A549 (cell line): ENCODE measurements around the gene ZNRF3. TPM values are rescaled to one million over a fixed set of nuclear protein-coding genes. Genes with fewer than 3 reads are reported as not detected.
A peak's percentile ranks its signal among the peaks of the same experiment; 100 is the strongest.

ENCODE experiments used
- ATAC-seq, 2 experiments: fragments of 200-7000 bp in 1 of 2; fragments of >200 bp in 1 of 2; cut with Nextera tagmentation in 1 of 2; cut with Tn5 transposase in 1 of 2; 3 replicates each; pipeline versions ENCODE4 v1.8.0 to v1.9.1; 2018 to 2020; ENCODE audit warnings: mild to moderate bottlenecking in 1 of 2, moderate library complexity in 1 of 2
- CTCF ChIA-PET: fragments of 300-600 bp; sonication (Branson Sonifier 250); formaldehyde crosslinking; extraction: SDS; loops from one replicate; lab custom pipeline; 2021; ENCODE audit warnings: antibody characterized with exemption, inconsistent platforms; lab: Yijun Ruan, JAX
- POLR2A ChIA-PET: fragments of 350-600 bp; formaldehyde crosslinking; extraction: SDS; loops from one replicate; lab custom pipeline; 2021; ENCODE audit warnings: antibody characterized with exemption, inconsistent platforms; lab: Yijun Ruan, JAX
- DNase-seq, 2 experiments: peaks; one replicate each; pipeline versions ENCODE4 v3.0.0 to v3.0.0-alpha.2; 2011 to 2016; ENCODE audit warnings: low read depth in 1 of 2, low spot score in 1 of 2
- FAIRE-seq: peaks from 2 replicates; lab custom pipeline; 2011; peaks lifted over from hg19 to GRCh38; lab: Jason Lieb, UNC
- H3K27ac ChIP-seq, 2 experiments: fragments of >200 bp; sonication (Bioruptor Twin); formaldehyde crosslinking; 3 replicates each; pipeline ENCODE4 v1.5.1; 2016 to 2017
- H3K4me1 ChIP-seq: fragments of >200 bp; sonication (Bioruptor Twin); formaldehyde crosslinking; 3 replicates; pipeline ENCODE4 v1.6.1; 2016
- H3K4me2 ChIP-seq: fragments of >200 bp; sonication (Bioruptor Twin); formaldehyde crosslinking; 3 replicates; pipeline ENCODE4 v1.6.1; 2016
- H3K4me3 ChIP-seq: fragments of >200 bp; sonication (Bioruptor Twin); formaldehyde crosslinking; 3 replicates; pipeline ENCODE4 v1.5.1; 2016
- H3K9me3 ChIP-seq: fragments of >200 bp; sonication (Bioruptor Twin); formaldehyde crosslinking; 3 replicates; pipeline ENCODE4 v1.6.1; 2016
- CBX8 ChIP-seq: fragments of 200-600 bp; sonication (generic); IDR thresholded peaks from 2 replicates; pipeline ENCODE4 v1.6.1; 2016
- CEBPB ChIP-seq, 2 experiments: fragments of >200 bp in 1 of 2; sonication (Bioruptor Twin) in 1 of 2; formaldehyde crosslinking in 1 of 2; IDR thresholded peaks; 2 replicates each; pipeline ENCODE4 v1.6.1; 2012 to 2016
- CHD2 ChIP-seq: fragments of 150-350 bp; IDR thresholded peaks from 2 replicates; pipeline ENCODE4 v1.6.1; 2014; ENCODE audit warnings: low read length; ENCODE audit not compliant: partially characterized antibody
- EHF ChIP-seq: fragments of 250-450 bp; sonication (Bioruptor Pico); IDR thresholded peaks from 2 replicates; pipeline ENCODE4 v1.5.0; 2020; ENCODE audit warnings: mild to moderate bottlenecking
- EHMT2 ChIP-seq: fragments of 200-600 bp; sonication (generic); IDR thresholded peaks from 2 replicates; pipeline ENCODE4 v1.6.1; 2016; ENCODE audit warnings: antibody characterized with exemption, low read depth, mild to moderate bottlenecking, moderate library complexity
- FOSB ChIP-seq: fragments of 250-450 bp; sonication (Bioruptor Pico); IDR thresholded peaks from 2 replicates; pipeline ENCODE4 v1.5.0; 2020; ENCODE audit warnings: mild to moderate bottlenecking, moderate library complexity
- FOSL2 ChIP-seq, 2 experiments: fragments of 450-650 bp in 1 of 2; fragments of >200 bp in 1 of 2; sonication (Bioruptor Twin) in 1 of 2; formaldehyde crosslinking; IDR thresholded peaks; 2 replicates each; pipeline versions ENCODE4 v1.5.0 to v1.6.1; 2016 to 2020; ENCODE audit warnings: mild to moderate bottlenecking in 1 of 2, moderate library complexity in 1 of 2
- HDAC2 ChIP-seq: fragments of 200-600 bp; sonication (generic); IDR thresholded peaks from 2 replicates; pipeline ENCODE4 v1.6.1; 2016
- HOXA7 ChIP-seq: fragments of 250-450 bp; sonication (Bioruptor Pico); IDR thresholded peaks from 2 replicates; pipeline ENCODE4 v1.5.0; 2020; ENCODE audit warnings: mild to moderate bottlenecking, moderate library complexity
- HOXB13 ChIP-seq: fragments of 250-450 bp; sonication (Bioruptor Pico); IDR thresholded peaks from 2 replicates; pipeline ENCODE4 v1.5.0; 2020; ENCODE audit warnings: low read depth, mild to moderate bottlenecking, moderate library complexity
- KDM5A ChIP-seq: fragments of 200-600 bp; sonication (generic); IDR thresholded peaks from 2 replicates; pipeline ENCODE4 v1.6.1; 2016; ENCODE audit warnings: antibody characterized with exemption, mild to moderate bottlenecking
- MAFK ChIP-seq: fragments of 450-650 bp; IDR thresholded peaks from 2 replicates; pipeline ENCODE4 v1.6.1; 2014; ENCODE audit not compliant: partially characterized antibody
- MYC ChIP-seq: IDR thresholded peaks from 2 replicates; pipeline ENCODE4 v1.6.1; 2012; ENCODE audit warnings: mild to moderate bottlenecking, inconsistent platforms, low read length, improper control_type of control experiment, borderline replicate concordance
- NPAS2 ChIP-seq: fragments of 250-450 bp; sonication (Bioruptor Pico); IDR thresholded peaks from 2 replicates; pipeline ENCODE4 v1.8.0; 2022; ENCODE audit warnings: mild to moderate bottlenecking, moderate library complexity, borderline replicate concordance
- NR3C1 ChIP-seq: fragments of >200 bp; sonication (Bioruptor Twin); formaldehyde crosslinking; IDR thresholded peaks from 3 replicates; pipeline ENCODE4 v1.6.1; 2017
- PHF8 ChIP-seq: fragments of 200-600 bp; sonication (generic); IDR thresholded peaks from 2 replicates; pipeline ENCODE4 v1.6.1; 2016; ENCODE audit warnings: low read depth, mild to moderate bottlenecking, antibody characterized with exemption, moderate library complexity, borderline replicate concordance
- POLR2AphosphoS2 ChIP-seq: conservative IDR thresholded peaks from 2 replicates; pipeline ENCODE4 v1.6.1; 2012; ENCODE audit warnings: low read length, improper control_type of control experiment, inconsistent platforms
- RAD21 ChIP-seq, 2 experiments: fragments of >200 bp in 1 of 2; sonication (Bioruptor Twin) in 1 of 2; formaldehyde crosslinking in 1 of 2; IDR thresholded peaks in 1 of 2; conservative IDR thresholded peaks in 1 of 2; 2 replicates in 1 of 2; 3 replicates in 1 of 2; pipeline ENCODE4 v1.6.1; 2012 to 2018; ENCODE audit warnings: inconsistent platforms in 1 of 2
- RCOR1 ChIP-seq: fragments of 150-350 bp; IDR thresholded peaks from 2 replicates; pipeline ENCODE4 v1.6.1; 2014; ENCODE audit warnings: antibody characterized with exemption, low read length, low read depth
- RFX5 ChIP-seq: fragments of 450-650 bp; IDR thresholded peaks from 2 replicates; pipeline ENCODE4 v1.7.1; 2014; ENCODE audit warnings: antibody characterized with exemption, mild to moderate bottlenecking, moderate library complexity
- SMC3 ChIP-seq: fragments of >200 bp; sonication (Bioruptor Twin); formaldehyde crosslinking; IDR thresholded peaks from 3 replicates; pipeline ENCODE4 v1.6.1; 2018; ENCODE audit warnings: inconsistent platforms
- ZSCAN20 ChIP-seq: fragments of 250-450 bp; sonication (Bioruptor Pico); IDR thresholded peaks from 2 replicates; pipeline ENCODE4 v1.8.0; 2022; ENCODE audit warnings: mild to moderate bottlenecking, moderate library complexity
- WGBS: methylation state at CpG from one replicate; pipeline ENCODE4 v1.1.6; 2017; ENCODE audit errors: missing lambda C conversion rate; 5-methylcytosine and 5-hydroxymethylcytosine counted together
- polyA plus RNA-seq, 4 experiments: library from polyadenylated mRNA; depleted of rRNA in 3 of 4; stranded (reverse); fragments of >200 nt; fragmentation: RNase III in 1 of 4; extraction: RNeasy Plus Mini Kit Qiagen cat#74134 plus additional on column Dnase treatment in 1 of 4; gene quantifications; 2 replicates in 3 of 4; 3 replicates in 1 of 4; pipeline ENCODE4 v1.2.3, GENCODE V29; 2011 to 2017
- TF ChIP-seq, protein P1 (sequence below): fragments of 250-450 bp; sonication (Bioruptor Pico); IDR thresholded peaks from 2 replicates; pipeline ENCODE4 v1.5.0; 2021; ENCODE audit warnings: mild to moderate bottlenecking, moderate library complexity, borderline replicate concordance
- TF ChIP-seq, protein P2 (sequence below): fragments of 150-350 bp; IDR thresholded peaks from 2 replicates; pipeline ENCODE4 v1.6.1; 2014; ENCODE audit warnings: low read depth, mild to moderate bottlenecking, low read length
- TF ChIP-seq, protein P3 (sequence below): fragments of >200 bp; sonication (Bioruptor Twin); formaldehyde crosslinking; IDR thresholded peaks from 3 replicates; pipeline ENCODE4 v1.5.1; 2016

ZNRF3 gene
- polyA plus RNA-seq, 2 of the 4 experiments (the other 2 are of a cell fraction), result 4.6 to 6.9 TPM

DNA sequence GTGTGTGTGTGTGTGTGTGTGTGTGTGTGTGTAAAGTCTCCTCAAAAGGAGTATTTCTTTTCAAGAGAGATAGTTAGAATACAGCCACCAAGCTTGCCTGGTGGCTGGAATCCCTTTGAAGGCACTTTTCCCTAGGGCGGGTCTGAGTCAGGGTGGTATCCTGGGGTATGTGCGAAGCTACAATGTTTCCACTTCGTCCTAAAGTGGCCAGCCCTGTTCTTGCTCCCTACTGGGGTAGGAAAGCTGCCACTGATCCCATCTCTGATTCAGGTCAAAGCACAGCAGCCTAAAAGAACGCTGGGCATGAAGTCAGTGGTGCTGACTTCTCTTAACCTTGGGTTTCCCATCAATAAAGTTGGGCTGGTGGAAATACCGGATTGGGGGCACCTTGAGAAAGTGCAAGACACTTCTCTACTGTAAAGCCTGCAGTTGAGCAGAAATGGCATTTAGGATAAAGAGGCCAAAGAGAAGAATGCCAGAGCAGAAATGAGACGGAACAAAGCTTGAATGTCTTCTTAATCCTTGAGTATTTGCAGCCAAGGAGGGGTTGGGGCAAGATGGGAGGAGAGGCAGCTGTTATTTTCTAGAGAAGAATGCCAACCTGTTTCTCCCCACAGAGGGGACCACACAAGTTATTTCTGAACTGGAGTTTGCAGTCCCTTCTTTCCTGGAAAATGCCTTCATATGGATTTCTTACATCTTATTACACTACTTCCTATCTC lies 35.3 kb downstream of the ZNRF3 start:
- WGBS, result 71% methylated on average over 6 of the region's 6 CpGs
- no peaks in the 10 kb centered on the region for H3K9me3 ChIP-seq

DNA sequence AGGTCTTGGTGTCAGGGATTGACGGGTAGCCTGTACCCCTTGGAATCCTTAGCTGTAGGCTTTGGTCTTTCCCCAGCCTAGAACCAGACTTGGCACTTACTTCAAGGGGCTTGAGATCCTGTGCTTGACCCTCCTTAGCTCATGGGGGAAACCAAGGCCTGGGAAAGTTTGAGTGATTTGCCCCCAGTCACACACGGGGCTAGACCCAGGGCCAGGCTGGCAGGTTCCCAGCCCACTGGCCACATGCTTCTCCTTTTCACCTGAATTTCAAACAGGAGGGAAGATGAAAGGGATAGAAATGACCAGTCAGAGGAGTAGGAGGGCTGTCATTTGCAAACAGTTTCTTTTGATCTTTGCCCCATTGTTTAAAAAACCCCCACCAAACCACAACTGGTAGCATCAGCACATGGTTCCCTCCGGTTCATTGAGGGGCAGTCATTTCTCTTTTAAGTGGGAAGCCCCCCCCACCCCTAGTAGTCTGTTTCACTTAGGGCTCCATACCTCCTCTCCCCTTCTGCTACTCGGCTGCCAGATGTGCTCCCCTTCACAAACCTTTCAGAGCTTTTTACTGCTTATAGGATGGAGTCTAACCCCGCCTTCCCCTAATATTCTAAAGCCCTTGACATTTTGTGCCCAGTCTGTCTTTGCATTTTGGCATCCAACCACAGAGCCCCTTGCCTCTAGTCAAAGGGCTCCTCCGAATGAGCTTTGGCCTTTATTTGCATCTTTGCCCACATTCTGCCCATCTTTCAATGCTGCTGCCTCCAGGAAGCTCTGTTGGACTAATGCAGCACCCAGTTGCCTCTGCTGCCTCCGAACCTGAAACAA lies 37.6 kb downstream of the ZNRF3 start:
- Histone ChIP-seq H3K9me3 (no peaks in the 10 kb centered on the region), H3K4me2 (0 out of 3 replicates have a peak overlapping the region, but pooled peaks have one; percentile 23), H3K4me3 (no peak overlapping the region), H3K27ac (peak overlapping the region; percentile 27 to 64; a peak in 5 of 6 replicates), H3K4me1 (peaks cover 89% of the 10 kb centered on the region)
- no peak for ATAC-seq
- no peak for DNase-seq
- FAIRE-seq, result no peak
- TF ChIP-seq CBX8 (no peak), PHF8 (no peak), HOXA7 (CRISPR knock-in tag) (no peak), EHMT2 (no peak), RFX5 (no peak), FOSL2 (IDR thresholded peaks at IDR 0.05) (no peak), FOSL2 (CRISPR knock-in tag; IDR thresholded peaks at IDR 0.05) (no peak), POLR2AphosphoS2 (no peak), HDAC2 (no peak), MAFK (no peak)
- TF ChIP-seq, protein P1, sequence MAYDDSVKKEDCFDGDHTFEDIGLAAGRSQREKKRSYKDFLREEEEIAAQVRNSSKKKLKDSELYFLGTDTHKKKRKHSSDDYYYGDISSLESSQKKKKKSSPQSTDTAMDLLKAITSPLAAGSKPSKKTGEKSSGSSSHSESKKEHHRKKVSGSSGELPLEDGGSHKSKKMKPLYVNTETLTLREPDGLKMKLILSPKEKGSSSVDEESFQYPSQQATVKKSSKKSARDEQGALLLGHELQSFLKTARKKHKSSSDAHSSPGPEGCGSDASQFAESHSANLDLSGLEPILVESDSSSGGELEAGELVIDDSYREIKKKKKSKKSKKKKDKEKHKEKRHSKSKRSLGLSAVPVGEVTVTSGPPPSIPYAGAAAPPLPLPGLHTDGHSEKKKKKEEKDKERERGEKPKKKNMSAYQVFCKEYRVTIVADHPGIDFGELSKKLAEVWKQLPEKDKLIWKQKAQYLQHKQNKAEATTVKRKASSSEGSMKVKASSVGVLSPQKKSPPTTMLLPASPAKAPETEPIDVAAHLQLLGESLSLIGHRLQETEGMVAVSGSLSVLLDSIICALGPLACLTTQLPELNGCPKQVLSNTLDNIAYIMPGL (CRISPR knock-in tag), result no peak
- CTCF ChIA-PET, result interaction anchor here (0.5 to 1.0 kb wide), 2 partner anchors 15 to 51 kb away, joined by 3 read pairs; no protein-coding TSS in a partner anchor
- 81% methylated on average over 7 of the region's 7 CpGs for WGBS
- POLR2A ChIA-PET, result interaction anchor here (1.2 kb wide), 1 partner anchor 110 kb away, joined by 4 read pairs; no protein-coding TSS in a partner anchor

More for the DNA sequence above, 35.3 kb downstream of the ZNRF3 start:
- ChIA-PET POLR2A (interaction anchor here (0.6 to 1.0 kb wide), 2 partner anchors 112 to 165 kb away, joined by 3 to 4 read pairs; no protein-coding TSS in a partner anchor), CTCF (interaction anchor here (0.8 to 1.4 kb wide), 5 partner anchors 11 to 122 kb away, joined by 3 to 5 read pairs (median 3); no protein-coding TSS in a partner anchor)
- H3K4me3 ChIP-seq, result no peak overlapping the region
- FAIRE-seq (no peak), ATAC-seq (peak in 1 of 2 experiments; percentile 26; a peak in 1 of 6 replicates), DNase-seq (no peak)
- peak overlapping the region; percentile 52 to 74; a peak in 5 of 6 replicates for H3K27ac ChIP-seq
- H3K4me2 ChIP-seq, result peak overlapping the region; percentile 60
- TF ChIP-seq EHMT2 (no peak), MAFK (no peak), KDM5A (no peak), CEBPB (IDR thresholded peaks at IDR 0.05) (no peak), CHD2 (no peak), ZSCAN20 (CRISPR knock-in tag) (no peak), MYC (no peak), FOSB (CRISPR knock-in tag) (no peak), RFX5 (no peak), RAD21 (conservative IDR thresholded peaks at IDR 0.05 in 1 of 2, IDR thresholded peaks at IDR 0.05 in 1 of 2) (no peak), SMC3 (no peak), RCOR1 (no peak), NPAS2 (no peak), HOXB13 (CRISPR knock-in tag) (no peak), NR3C1 (no peak), EHF (no peak)
- TF ChIP-seq, protein P2, sequence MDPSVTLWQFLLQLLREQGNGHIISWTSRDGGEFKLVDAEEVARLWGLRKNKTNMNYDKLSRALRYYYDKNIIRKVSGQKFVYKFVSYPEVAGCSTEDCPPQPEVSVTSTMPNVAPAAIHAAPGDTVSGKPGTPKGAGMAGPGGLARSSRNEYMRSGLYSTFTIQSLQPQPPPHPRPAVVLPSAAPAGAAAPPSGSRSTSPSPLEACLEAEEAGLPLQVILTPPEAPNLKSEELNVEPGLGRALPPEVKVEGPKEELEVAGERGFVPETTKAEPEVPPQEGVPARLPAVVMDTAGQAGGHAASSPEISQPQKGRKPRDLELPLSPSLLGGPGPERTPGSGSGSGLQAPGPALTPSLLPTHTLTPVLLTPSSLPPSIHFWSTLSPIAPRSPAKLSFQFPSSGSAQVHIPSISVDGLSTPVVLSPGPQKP, result no peak
- TF ChIP-seq, protein P3, sequence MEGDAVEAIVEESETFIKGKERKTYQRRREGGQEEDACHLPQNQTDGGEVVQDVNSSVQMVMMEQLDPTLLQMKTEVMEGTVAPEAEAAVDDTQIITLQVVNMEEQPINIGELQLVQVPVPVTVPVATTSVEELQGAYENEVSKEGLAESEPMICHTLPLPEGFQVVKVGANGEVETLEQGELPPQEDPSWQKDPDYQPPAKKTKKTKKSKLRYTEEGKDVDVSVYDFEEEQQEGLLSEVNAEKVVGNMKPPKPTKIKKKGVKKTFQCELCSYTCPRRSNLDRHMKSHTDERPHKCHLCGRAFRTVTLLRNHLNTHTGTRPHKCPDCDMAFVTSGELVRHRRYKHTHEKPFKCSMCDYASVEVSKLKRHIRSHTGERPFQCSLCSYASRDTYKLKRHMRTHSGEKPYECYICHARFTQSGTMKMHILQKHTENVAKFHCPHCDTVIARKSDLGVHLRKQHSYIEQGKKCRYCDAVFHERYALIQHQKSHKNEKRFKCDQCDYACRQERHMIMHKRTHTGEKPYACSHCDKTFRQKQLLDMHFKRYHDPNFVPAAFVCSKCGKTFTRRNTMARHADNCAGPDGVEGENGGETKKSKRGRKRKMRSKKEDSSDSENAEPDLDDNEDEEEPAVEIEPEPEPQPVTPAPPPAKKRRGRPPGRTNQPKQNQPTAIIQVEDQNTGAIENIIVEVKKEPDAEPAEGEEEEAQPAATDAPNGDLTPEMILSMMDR, result no peak
- peaks cover 82% of the 10 kb centered on the region for H3K4me1 ChIP-seq
